HCT116 (cell line): Measurements from ENCODE around the gene TTC1.

Experiments
- EZH2 ChIP-seq: fragments of 200-600 bp; sonication (generic); IDR thresholded peaks from 2 replicates; pipeline ENCODE4 v1.6.1; 2017; ENCODE audit warnings: antibody characterized with exemption, mixed run types
- FOSL1 ChIP-seq: IDR thresholded peaks from 2 replicates; pipeline ENCODE4 v1.6.1; 2012; ENCODE audit warnings: low read depth
- JUND ChIP-seq: IDR thresholded peaks from 2 replicates; pipeline ENCODE4 v1.6.1; 2012
- POLR2A ChIP-seq: IDR thresholded peaks from 2 replicates; pipeline ENCODE4 v1.7.0; 2011; ENCODE audit warnings: borderline replicate concordance; ENCODE audit not compliant: insufficient read depth, insufficient read length; ENCODE audit errors: extremely low read depth
- RAD21 ChIP-seq: IDR thresholded peaks from 2 replicates; pipeline ENCODE4 v1.6.1; 2012; ENCODE audit warnings: low read depth, mild to moderate bottlenecking
- SRF ChIP-seq: IDR thresholded peaks from 2 replicates; pipeline ENCODE4 v1.6.1; 2012; ENCODE audit warnings: low read depth
- TCF7L2 ChIP-seq: IDR thresholded peaks from 2 replicates; pipeline ENCODE4 v1.7.0; 2011; ENCODE audit warnings: borderline replicate concordance, inconsistent platforms; ENCODE audit not compliant: insufficient read depth, insufficient read length; ENCODE audit errors: extremely low read depth
- YY1 ChIP-seq: IDR thresholded peaks from 2 replicates; pipeline ENCODE4 v1.6.1; 2011; ENCODE audit warnings: low read length, low read depth, moderate library complexity, mild to moderate bottlenecking; ENCODE audit not compliant: insufficient replicate concordance; ENCODE audit errors: extremely low read depth
- ZFX ChIP-seq: fragments of 450-650 bp; IDR thresholded peaks from 2 replicates; pipeline ENCODE4 v1.6.1; 2017
- ZNF274 ChIP-seq: fragments of 200-500 bp; sonication (Bioruptor generic); IDR thresholded peaks from 2 replicates; pipeline ENCODE4 v1.6.1; 2014; ENCODE audit warnings: mild to moderate bottlenecking, low read depth, low read length, inconsistent platforms
- TF ChIP-seq, protein P1 (sequence below), 3 experiments: fragments of 200-600 bp in 1 of 3; sonication (generic) in 1 of 3; IDR thresholded peaks in 2 of 3; conservative IDR thresholded peaks in 1 of 3; 2 replicates each; pipeline ENCODE4 v1.5.1; 2012 to 2017; ENCODE audit warnings: low read depth in 2 of 3, low read length in 2 of 3, antibody characterized with exemption in 1 of 3, borderline replicate concordance in 1 of 3, control low read depth in 1 of 3, mild to moderate bottlenecking in 1 of 3, mixed read lengths in 1 of 3, mixed run types in 1 of 3, moderate library complexity in 1 of 3; ENCODE audit not compliant: insufficient read depth in 1 of 3
- TF ChIP-seq, protein P2 (sequence below): IDR thresholded peaks from 2 replicates; pipeline ENCODE4 v1.6.1; 2012; ENCODE audit warnings: low read depth

DNA sequence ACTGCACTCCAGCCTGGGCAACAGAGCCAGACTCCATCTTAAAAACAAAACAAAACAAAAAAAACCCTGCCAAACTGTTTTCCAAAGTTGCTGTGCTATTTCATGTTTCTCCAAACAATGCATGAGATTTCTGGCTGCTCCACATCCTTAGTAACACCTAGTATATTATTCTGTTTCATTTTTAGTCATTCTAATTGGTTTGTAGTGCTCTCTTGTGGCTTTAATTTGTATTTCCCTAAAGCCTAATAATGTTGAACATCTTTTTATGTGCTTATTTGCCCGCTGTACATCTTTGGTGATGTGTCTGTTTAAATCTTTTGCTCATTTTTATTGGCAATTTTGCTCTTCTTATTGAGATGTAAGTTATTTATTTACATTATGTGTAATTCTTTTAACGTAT, 18.4 kb upstream of the TTC1 start:
- TF ChIP-seq, protein P1, sequence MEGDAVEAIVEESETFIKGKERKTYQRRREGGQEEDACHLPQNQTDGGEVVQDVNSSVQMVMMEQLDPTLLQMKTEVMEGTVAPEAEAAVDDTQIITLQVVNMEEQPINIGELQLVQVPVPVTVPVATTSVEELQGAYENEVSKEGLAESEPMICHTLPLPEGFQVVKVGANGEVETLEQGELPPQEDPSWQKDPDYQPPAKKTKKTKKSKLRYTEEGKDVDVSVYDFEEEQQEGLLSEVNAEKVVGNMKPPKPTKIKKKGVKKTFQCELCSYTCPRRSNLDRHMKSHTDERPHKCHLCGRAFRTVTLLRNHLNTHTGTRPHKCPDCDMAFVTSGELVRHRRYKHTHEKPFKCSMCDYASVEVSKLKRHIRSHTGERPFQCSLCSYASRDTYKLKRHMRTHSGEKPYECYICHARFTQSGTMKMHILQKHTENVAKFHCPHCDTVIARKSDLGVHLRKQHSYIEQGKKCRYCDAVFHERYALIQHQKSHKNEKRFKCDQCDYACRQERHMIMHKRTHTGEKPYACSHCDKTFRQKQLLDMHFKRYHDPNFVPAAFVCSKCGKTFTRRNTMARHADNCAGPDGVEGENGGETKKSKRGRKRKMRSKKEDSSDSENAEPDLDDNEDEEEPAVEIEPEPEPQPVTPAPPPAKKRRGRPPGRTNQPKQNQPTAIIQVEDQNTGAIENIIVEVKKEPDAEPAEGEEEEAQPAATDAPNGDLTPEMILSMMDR (IDR thresholded peaks at IDR 0.05 in 2 of 3, conservative IDR thresholded peaks at IDR 0.05 in 1 of 3; ENCODE audit: borderline replicate concordance in 1 of 3, insufficient read depth in 1 of 3, low read depth in 2 of 3, low read length in 2 of 3), result peak in 2 of 3 experiments; percentile 20 to 39; a peak in 3 of 6 replicates
- TF ChIP-seq POLR2A, result no peak
- no peak for TF ChIP-seq JUND
- TF ChIP-seq, protein P2, sequence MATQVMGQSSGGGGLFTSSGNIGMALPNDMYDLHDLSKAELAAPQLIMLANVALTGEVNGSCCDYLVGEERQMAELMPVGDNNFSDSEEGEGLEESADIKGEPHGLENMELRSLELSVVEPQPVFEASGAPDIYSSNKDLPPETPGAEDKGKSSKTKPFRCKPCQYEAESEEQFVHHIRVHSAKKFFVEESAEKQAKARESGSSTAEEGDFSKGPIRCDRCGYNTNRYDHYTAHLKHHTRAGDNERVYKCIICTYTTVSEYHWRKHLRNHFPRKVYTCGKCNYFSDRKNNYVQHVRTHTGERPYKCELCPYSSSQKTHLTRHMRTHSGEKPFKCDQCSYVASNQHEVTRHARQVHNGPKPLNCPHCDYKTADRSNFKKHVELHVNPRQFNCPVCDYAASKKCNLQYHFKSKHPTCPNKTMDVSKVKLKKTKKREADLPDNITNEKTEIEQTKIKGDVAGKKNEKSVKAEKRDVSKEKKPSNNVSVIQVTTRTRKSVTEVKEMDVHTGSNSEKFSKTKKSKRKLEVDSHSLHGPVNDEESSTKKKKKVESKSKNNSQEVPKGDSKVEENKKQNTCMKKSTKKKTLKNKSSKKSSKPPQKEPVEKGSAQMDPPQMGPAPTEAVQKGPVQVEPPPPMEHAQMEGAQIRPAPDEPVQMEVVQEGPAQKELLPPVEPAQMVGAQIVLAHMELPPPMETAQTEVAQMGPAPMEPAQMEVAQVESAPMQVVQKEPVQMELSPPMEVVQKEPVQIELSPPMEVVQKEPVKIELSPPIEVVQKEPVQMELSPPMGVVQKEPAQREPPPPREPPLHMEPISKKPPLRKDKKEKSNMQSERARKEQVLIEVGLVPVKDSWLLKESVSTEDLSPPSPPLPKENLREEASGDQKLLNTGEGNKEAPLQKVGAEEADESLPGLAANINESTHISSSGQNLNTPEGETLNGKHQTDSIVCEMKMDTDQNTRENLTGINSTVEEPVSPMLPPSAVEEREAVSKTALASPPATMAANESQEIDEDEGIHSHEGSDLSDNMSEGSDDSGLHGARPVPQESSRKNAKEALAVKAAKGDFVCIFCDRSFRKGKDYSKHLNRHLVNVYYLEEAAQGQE, result no peak
- no peak for TF ChIP-seq YY1
- TF ChIP-seq RAD21, result peak; percentile 49
- no peak for TF ChIP-seq TCF7L2
- no peak for TF ChIP-seq ZNF274
- no peak for TF ChIP-seq ZFX
- TF ChIP-seq EZH2, result no peak
- no peak for TF ChIP-seq FOSL1
- no peak for TF ChIP-seq SRF
